HCT116 (cell line): ENCODE data around the gene CACNB2. TPM values are rescaled to one million over a fixed set of nuclear protein-coding genes. Genes with fewer than 3 reads are reported as not detected.

Source experiments
- ATAC-seq: fragments of 200-7000 bp; cut with Tn5 transposase; 2 replicates; pipeline ENCODE4 v1.9.1; 2020; ENCODE audit warnings: mild to moderate bottlenecking, moderate library complexity
- BruUV-seq: library from RNA; stranded (reverse); fragments of 400-500 nt; replicated peaks from 2 replicates; lab custom pipeline; 2021; lab: Mats Ljungman, UMichigan
- CTCF ChIA-PET: fragments of 300-600 bp; sonication (Branson Sonifier 250); formaldehyde crosslinking; loops from one replicate; lab custom pipeline; 2021; ENCODE audit warnings: antibody characterized with exemption; lab: Charles Lee
- POLR2A ChIA-PET: fragments of 300-600, 350-600 bp; sonication (Branson Sonifier 250); formaldehyde crosslinking; loops from one replicate; lab custom pipeline; 2021; ENCODE audit warnings: antibody characterized with exemption; lab: Charles Lee
- RAD21 ChIA-PET, 2 experiments: fragments of 300-600 bp; sonication (Branson Sonifier 250); formaldehyde crosslinking; loops; one replicate each; lab custom pipeline; 2023; ENCODE audit warnings: low total read pairs in 2 of 2; ENCODE audit not compliant: uncharacterized antibody in 2 of 2, unreplicated experiment in 2 of 2, low non-redundant PET in 1 of 2; lab: Charles Lee
- DNase-seq: peaks from one replicate; pipeline ENCODE4 v3.0.0-alpha.2; 2010; ENCODE audit warnings: low read depth, low spot score
- H2AFZ ChIP-seq: fragments of 200-600 bp; shearing (Covaris generic), sonication (generic); 2 replicates; pipeline ENCODE4 v1.6.1; 2017; ENCODE audit warnings: low read depth, mixed run types, mixed read lengths, antibody characterized with exemption, low read length; ENCODE audit not compliant: poor library complexity, severe bottlenecking
- H3K27ac ChIP-seq: 2 replicates; pipeline ENCODE4 v1.5.1; 2012; ENCODE audit warnings: low read depth, low read length
- H3K27me3 ChIP-seq: fragments of 200-600 bp; sonication (generic); 2 replicates; pipeline ENCODE4 v1.6.1; 2016; ENCODE audit warnings: mixed run types, low read length, mixed read lengths; ENCODE audit not compliant: insufficient read depth
- H3K36me3 ChIP-seq, 2 experiments: fragments of 200-500 bp in 1 of 2; fragments of 200-600 bp in 1 of 2; sonication (Bioruptor generic) in 1 of 2; sonication (generic) in 1 of 2; 2 replicates each; pipeline versions ENCODE4 v1.5.1 to v1.6.1; 2014 to 2016; ENCODE audit warnings: low read length in 2 of 2, inconsistent platforms in 1 of 2, mixed read lengths in 1 of 2, mixed run types in 1 of 2; ENCODE audit not compliant: insufficient read depth in 2 of 2, control insufficient read depth in 1 of 2
- H3K4me1 ChIP-seq, 2 experiments: fragments of 200-600 bp in 1 of 2; sonication (generic) in 1 of 2; 2 replicates each; pipeline versions ENCODE4 v1.5.1 to v1.6.1; 2012 to 2017; ENCODE audit warnings: low read length in 2 of 2, inconsistent platforms in 1 of 2, mild to moderate bottlenecking in 1 of 2, mixed read lengths in 1 of 2, mixed run types in 1 of 2, moderate library complexity in 1 of 2; ENCODE audit not compliant: insufficient read depth in 2 of 2, control insufficient read depth in 1 of 2
- H3K4me2 ChIP-seq: fragments of 200-600 bp; sonication (generic); 2 replicates; pipeline ENCODE4 v1.6.1; 2017; ENCODE audit warnings: mixed run types, low read length, mixed read lengths
- H3K4me3 ChIP-seq, 2 experiments: fragments of 200-600 bp in 1 of 2; sonication (generic) in 1 of 2; replicated peaks in 1 of 2; 2 replicates each; pipeline ENCODE4 v1.5.1; 2011 to 2016; ENCODE audit warnings: low read length in 2 of 2, control low read depth in 1 of 2, low read depth in 1 of 2, mild to moderate bottlenecking in 1 of 2, mixed read lengths in 1 of 2, mixed run types in 1 of 2
- H3K79me2 ChIP-seq: fragments of 200-600 bp; sonication (generic); 2 replicates; pipeline ENCODE4 v1.6.1; 2017; ENCODE audit warnings: mild to moderate bottlenecking, mixed run types, low read length, moderate library complexity, mixed read lengths; ENCODE audit not compliant: insufficient read depth
- H3K9ac ChIP-seq: fragments of 200-600 bp; sonication (generic); 2 replicates; pipeline ENCODE4 v1.6.1; 2016; ENCODE audit warnings: low read length, mixed read lengths
- H3K9me2 ChIP-seq: fragments of 200-600 bp; sonication (generic), shearing (Covaris generic); 2 replicates; pipeline ENCODE4 v1.6.1; 2017; ENCODE audit warnings: mixed run types, mild to moderate bottlenecking, moderate library complexity; ENCODE audit not compliant: insufficient read depth
- H3K9me3 ChIP-seq, 2 experiments: fragments of 200-500 bp in 1 of 2; fragments of 200-600 bp in 1 of 2; sonication (Bioruptor generic) in 1 of 2; sonication (generic) in 1 of 2; 2 replicates each; pipeline ENCODE4 v1.6.1; 2014 to 2017; ENCODE audit warnings: low read length in 2 of 2, mixed read lengths in 2 of 2, inconsistent platforms in 1 of 2, low read depth in 1 of 2, mild to moderate bottlenecking in 1 of 2, mixed run types in 1 of 2, moderate library complexity in 1 of 2; ENCODE audit not compliant: control insufficient read depth in 1 of 2, insufficient read depth in 1 of 2
- H4K20me1 ChIP-seq: fragments of 200-600 bp; sonication (generic), shearing (Covaris generic); 2 replicates; pipeline ENCODE4 v1.6.1; 2017; ENCODE audit warnings: mixed run types, mild to moderate bottlenecking, moderate library complexity; ENCODE audit not compliant: insufficient read depth
- CBX3 ChIP-seq: IDR thresholded peaks from 2 replicates; pipeline ENCODE4 v1.6.1; 2012; ENCODE audit warnings: low read depth
- CEBPB ChIP-seq: IDR thresholded peaks from 2 replicates; pipeline ENCODE4 v1.6.1; 2012; ENCODE audit warnings: low read depth
- EGR1 ChIP-seq: IDR thresholded peaks from 2 replicates; pipeline ENCODE4 v1.6.1; 2012; ENCODE audit warnings: low read depth
- ELF1 ChIP-seq: IDR thresholded peaks from 2 replicates; pipeline ENCODE4 v1.6.1; 2012; ENCODE audit warnings: low read depth, borderline replicate concordance
- EZH2 ChIP-seq: fragments of 200-600 bp; sonication (generic); IDR thresholded peaks from 2 replicates; pipeline ENCODE4 v1.6.1; 2017; ENCODE audit warnings: antibody characterized with exemption, mixed run types
- EZH2phosphoT487 ChIP-seq: fragments of 200-600 bp; IDR thresholded peaks from 2 replicates; pipeline ENCODE4 v1.6.1; 2018; ENCODE audit warnings: antibody characterized with exemption, borderline replicate concordance
- FOSL1 ChIP-seq: IDR thresholded peaks from 2 replicates; pipeline ENCODE4 v1.6.1; 2012; ENCODE audit warnings: low read depth
- JUND ChIP-seq: IDR thresholded peaks from 2 replicates; pipeline ENCODE4 v1.6.1; 2012
- POLR2A ChIP-seq: IDR thresholded peaks from 2 replicates; pipeline ENCODE4 v1.7.0; 2011; ENCODE audit warnings: borderline replicate concordance; ENCODE audit not compliant: insufficient read depth, insufficient read length; ENCODE audit errors: extremely low read depth
- POLR2AphosphoS5 ChIP-seq: IDR thresholded peaks from 2 replicates; pipeline ENCODE4 v1.6.1; 2011; ENCODE audit warnings: mild to moderate bottlenecking, low read depth, low read length, moderate library complexity
- RAD21 ChIP-seq: IDR thresholded peaks from 2 replicates; pipeline ENCODE4 v1.6.1; 2012; ENCODE audit warnings: low read depth, mild to moderate bottlenecking
- SIN3A ChIP-seq: IDR thresholded peaks from 2 replicates; pipeline ENCODE4 v1.6.1; 2012; ENCODE audit warnings: low read depth
- SRF ChIP-seq: IDR thresholded peaks from 2 replicates; pipeline ENCODE4 v1.6.1; 2012; ENCODE audit warnings: low read depth
- YY1 ChIP-seq: IDR thresholded peaks from 2 replicates; pipeline ENCODE4 v1.6.1; 2011; ENCODE audit warnings: low read length, low read depth, moderate library complexity, mild to moderate bottlenecking; ENCODE audit not compliant: insufficient replicate concordance; ENCODE audit errors: extremely low read depth
- ZFX ChIP-seq: fragments of 450-650 bp; IDR thresholded peaks from 2 replicates; pipeline ENCODE4 v1.6.1; 2017
- intact Hi-C: fragments of 100-400 bp; cut with micrococcal nuclease; formaldehyde crosslinking; loops from 2 replicates; pipeline ENCODE4 v1.10.0; 2022
- total RNA-seq: library from RNA; stranded (reverse); gene quantifications from one replicate; pipeline ENCODE4 v1.2.1, GENCODE V29; 2021; ENCODE audit not compliant: unreplicated experiment
- TF ChIP-seq, protein P1 (sequence below): IDR thresholded peaks from 2 replicates; pipeline ENCODE4 v1.6.1; 2011; ENCODE audit warnings: mild to moderate bottlenecking, low read length, moderate library complexity; ENCODE audit not compliant: insufficient replicate concordance; ENCODE audit errors: extremely low read depth
- TF ChIP-seq, protein P2 (sequence below): IDR thresholded peaks from 2 replicates; pipeline ENCODE4 v1.6.1; 2012
- TF ChIP-seq, protein P3 (sequence below): IDR thresholded peaks from 2 replicates; pipeline ENCODE4 v1.6.1; 2012
- TF ChIP-seq, protein P4 (sequence below): IDR thresholded peaks from 2 replicates; pipeline ENCODE4 v1.6.1; 2012; ENCODE audit warnings: low read depth
- TF ChIP-seq, protein P5 (sequence below), 3 experiments: fragments of 200-600 bp in 1 of 3; sonication (generic) in 1 of 3; IDR thresholded peaks in 2 of 3; conservative IDR thresholded peaks in 1 of 3; 2 replicates each; pipeline ENCODE4 v1.5.1; 2012 to 2017; ENCODE audit warnings: low read depth in 2 of 3, low read length in 2 of 3, antibody characterized with exemption in 1 of 3, borderline replicate concordance in 1 of 3, control low read depth in 1 of 3, mild to moderate bottlenecking in 1 of 3, mixed read lengths in 1 of 3, mixed run types in 1 of 3, moderate library complexity in 1 of 3; ENCODE audit not compliant: insufficient read depth in 1 of 3

Gene CACNB2
- total RNA-seq, 1 experiment from 2014 or later: 0.71 TPM

DNA sequence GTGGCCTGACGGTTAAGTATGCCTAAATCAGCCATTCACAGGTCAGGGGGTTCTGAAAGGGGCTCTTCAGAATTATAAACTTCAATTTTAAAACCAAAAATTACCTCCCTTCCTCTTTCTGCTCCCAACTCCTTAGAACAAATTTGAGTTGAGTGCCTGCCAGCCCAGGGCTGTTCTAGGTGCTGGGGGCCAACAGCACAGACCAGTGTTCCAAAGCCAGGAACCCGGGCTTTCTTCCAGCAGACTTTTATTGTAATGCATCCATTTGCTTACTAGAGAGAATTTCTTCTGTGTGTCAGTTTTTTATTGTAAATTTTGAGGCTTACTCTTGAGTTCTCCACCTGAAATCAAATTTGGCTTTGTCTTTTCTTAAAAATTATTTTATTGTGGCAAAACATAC is 238.5 kb downstream of the CACNB2 start:
- H3K9me3 ChIP-seq: no peaks in the 10 kb centered on the region
- H2AFZ ChIP-seq: no peak overlapping the region
- TF ChIP-seq EZH2phosphoT487 (no peak), EZH2 (no peak), EGR1 (no peak), POLR2A (no peak), CBX3 (no peak), SIN3A (no peak), RAD21 (no peak), YY1 (no peak), JUND (no peak), SRF (no peak), POLR2AphosphoS5 (no peak), ELF1 (no peak), ZFX (no peak), FOSL1 (no peak), CEBPB (no peak)
- TF ChIP-seq, protein P1, sequence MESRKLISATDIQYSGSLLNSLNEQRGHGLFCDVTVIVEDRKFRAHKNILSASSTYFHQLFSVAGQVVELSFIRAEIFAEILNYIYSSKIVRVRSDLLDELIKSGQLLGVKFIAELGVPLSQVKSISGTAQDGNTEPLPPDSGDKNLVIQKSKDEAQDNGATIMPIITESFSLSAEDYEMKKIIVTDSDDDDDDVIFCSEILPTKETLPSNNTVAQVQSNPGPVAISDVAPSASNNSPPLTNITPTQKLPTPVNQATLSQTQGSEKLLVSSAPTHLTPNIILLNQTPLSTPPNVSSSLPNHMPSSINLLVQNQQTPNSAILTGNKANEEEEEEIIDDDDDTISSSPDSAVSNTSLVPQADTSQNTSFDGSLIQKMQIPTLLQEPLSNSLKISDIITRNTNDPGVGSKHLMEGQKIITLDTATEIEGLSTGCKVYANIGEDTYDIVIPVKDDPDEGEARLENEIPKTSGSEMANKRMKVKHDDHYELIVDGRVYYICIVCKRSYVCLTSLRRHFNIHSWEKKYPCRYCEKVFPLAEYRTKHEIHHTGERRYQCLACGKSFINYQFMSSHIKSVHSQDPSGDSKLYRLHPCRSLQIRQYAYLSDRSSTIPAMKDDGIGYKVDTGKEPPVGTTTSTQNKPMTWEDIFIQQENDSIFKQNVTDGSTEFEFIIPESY: no peak
- TF ChIP-seq, protein P2, sequence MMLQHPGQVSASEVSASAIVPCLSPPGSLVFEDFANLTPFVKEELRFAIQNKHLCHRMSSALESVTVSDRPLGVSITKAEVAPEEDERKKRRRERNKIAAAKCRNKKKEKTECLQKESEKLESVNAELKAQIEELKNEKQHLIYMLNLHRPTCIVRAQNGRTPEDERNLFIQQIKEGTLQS: no peak
- TF ChIP-seq, protein P3, sequence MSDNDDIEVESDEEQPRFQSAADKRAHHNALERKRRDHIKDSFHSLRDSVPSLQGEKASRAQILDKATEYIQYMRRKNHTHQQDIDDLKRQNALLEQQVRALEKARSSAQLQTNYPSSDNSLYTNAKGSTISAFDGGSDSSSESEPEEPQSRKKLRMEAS: no peak
- TF ChIP-seq, protein P4, sequence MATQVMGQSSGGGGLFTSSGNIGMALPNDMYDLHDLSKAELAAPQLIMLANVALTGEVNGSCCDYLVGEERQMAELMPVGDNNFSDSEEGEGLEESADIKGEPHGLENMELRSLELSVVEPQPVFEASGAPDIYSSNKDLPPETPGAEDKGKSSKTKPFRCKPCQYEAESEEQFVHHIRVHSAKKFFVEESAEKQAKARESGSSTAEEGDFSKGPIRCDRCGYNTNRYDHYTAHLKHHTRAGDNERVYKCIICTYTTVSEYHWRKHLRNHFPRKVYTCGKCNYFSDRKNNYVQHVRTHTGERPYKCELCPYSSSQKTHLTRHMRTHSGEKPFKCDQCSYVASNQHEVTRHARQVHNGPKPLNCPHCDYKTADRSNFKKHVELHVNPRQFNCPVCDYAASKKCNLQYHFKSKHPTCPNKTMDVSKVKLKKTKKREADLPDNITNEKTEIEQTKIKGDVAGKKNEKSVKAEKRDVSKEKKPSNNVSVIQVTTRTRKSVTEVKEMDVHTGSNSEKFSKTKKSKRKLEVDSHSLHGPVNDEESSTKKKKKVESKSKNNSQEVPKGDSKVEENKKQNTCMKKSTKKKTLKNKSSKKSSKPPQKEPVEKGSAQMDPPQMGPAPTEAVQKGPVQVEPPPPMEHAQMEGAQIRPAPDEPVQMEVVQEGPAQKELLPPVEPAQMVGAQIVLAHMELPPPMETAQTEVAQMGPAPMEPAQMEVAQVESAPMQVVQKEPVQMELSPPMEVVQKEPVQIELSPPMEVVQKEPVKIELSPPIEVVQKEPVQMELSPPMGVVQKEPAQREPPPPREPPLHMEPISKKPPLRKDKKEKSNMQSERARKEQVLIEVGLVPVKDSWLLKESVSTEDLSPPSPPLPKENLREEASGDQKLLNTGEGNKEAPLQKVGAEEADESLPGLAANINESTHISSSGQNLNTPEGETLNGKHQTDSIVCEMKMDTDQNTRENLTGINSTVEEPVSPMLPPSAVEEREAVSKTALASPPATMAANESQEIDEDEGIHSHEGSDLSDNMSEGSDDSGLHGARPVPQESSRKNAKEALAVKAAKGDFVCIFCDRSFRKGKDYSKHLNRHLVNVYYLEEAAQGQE: no peak
- TF ChIP-seq, protein P5, sequence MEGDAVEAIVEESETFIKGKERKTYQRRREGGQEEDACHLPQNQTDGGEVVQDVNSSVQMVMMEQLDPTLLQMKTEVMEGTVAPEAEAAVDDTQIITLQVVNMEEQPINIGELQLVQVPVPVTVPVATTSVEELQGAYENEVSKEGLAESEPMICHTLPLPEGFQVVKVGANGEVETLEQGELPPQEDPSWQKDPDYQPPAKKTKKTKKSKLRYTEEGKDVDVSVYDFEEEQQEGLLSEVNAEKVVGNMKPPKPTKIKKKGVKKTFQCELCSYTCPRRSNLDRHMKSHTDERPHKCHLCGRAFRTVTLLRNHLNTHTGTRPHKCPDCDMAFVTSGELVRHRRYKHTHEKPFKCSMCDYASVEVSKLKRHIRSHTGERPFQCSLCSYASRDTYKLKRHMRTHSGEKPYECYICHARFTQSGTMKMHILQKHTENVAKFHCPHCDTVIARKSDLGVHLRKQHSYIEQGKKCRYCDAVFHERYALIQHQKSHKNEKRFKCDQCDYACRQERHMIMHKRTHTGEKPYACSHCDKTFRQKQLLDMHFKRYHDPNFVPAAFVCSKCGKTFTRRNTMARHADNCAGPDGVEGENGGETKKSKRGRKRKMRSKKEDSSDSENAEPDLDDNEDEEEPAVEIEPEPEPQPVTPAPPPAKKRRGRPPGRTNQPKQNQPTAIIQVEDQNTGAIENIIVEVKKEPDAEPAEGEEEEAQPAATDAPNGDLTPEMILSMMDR (IDR thresholded peaks at IDR 0.05 in 2 of 3, conservative IDR thresholded peaks at IDR 0.05 in 1 of 3; ENCODE audit: borderline replicate concordance in 1 of 3, insufficient read depth in 1 of 3, low read depth in 2 of 3, low read length in 2 of 3): no peak
- no peaks in the 10 kb centered on the region for H4K20me1 ChIP-seq
- RAD21 ChIA-PET: no interaction called here
- no peak overlapping the region for H3K9ac ChIP-seq
- no peak overlapping the region for H3K27ac ChIP-seq
- H3K79me2 ChIP-seq: no peaks in the 10 kb centered on the region
- BruUV-seq: no TSS peak
- no peaks in the 10 kb centered on the region for H3K4me1 ChIP-seq
- H3K9me2 ChIP-seq: no peaks in the 10 kb centered on the region
- POLR2A ChIA-PET: no interaction called here
- intact Hi-C loops: no loop called here
- no peak overlapping the region for H3K4me2 ChIP-seq
- no peak for ATAC-seq
- no peaks in the 10 kb centered on the region for H3K36me3 ChIP-seq
- DNase-seq: no peak
- no peak overlapping the region for H3K4me3 ChIP-seq
- CTCF ChIA-PET: no interaction called here
- H3K27me3 ChIP-seq: no peaks in the 10 kb centered on the region
